RWPE1 (cell line): ENCODE measurements around the gene NFATC4.

Experiments used
- CTCF ChIA-PET: fragments of 350-600 bp; sonication (Branson Sonifier 250); formaldehyde crosslinking; extraction: SDS; loops from one replicate; lab custom pipeline; 2021; lab: Yijun Ruan, JAX
- POLR2A ChIA-PET: fragments of 400-600 bp; formaldehyde crosslinking; extraction: SDS; loops from one replicate; lab custom pipeline; 2020; ENCODE audit warnings: antibody characterized with exemption; ENCODE audit not compliant: low non-redundant PET; lab: Yijun Ruan, JAX
- DNase-seq: peaks from one replicate; pipeline ENCODE4 v3.0.0; 2012; ENCODE audit warnings: low spot score
- H3K27ac ChIP-seq: fragments of 450-650 bp; 2 replicates; pipeline ENCODE4 v1.5.1; 2017
- CTCF ChIP-seq: fragments of 450-650 bp; conservative IDR thresholded peaks from 2 replicates; pipeline ENCODE4 v1.5.1; 2017; ENCODE audit warnings: low read depth, mild to moderate bottlenecking

Gene NFATC4

GRCh38 chr14:24415421-24416253 is 47.7 kb downstream of the NFATC4 start:
- DNase-seq: no peak
- ChIA-PET CTCF (interaction anchor here (2.7 kb wide), 1 partner anchor 82 kb away, joined by 8 read pairs; no protein-coding TSS in a partner anchor), POLR2A (no interaction called here)

GRCh38 chr14:24416254-24416931 is 48.4 kb downstream of the NFATC4 start:
- ChIA-PET POLR2A (no interaction called here), CTCF (no interaction called here)
- DNase-seq: no peak
- no peak overlapping the region for H3K27ac ChIP-seq
- TF ChIP-seq CTCF: no peak

More at GRCh38 chr14:24415421-24416253, 47.7 kb downstream of the NFATC4 start:
- H3K27ac ChIP-seq: no peak overlapping the region
- TF ChIP-seq CTCF: no peak

- POLR2A ChIA-PET: no interaction called here
- H3K27ac ChIP-seq: no peak overlapping the region
- TF ChIP-seq CTCF: no peak
- DNase-seq: no peak
- CTCF ChIA-PET: no interaction called here
Measured at GRCh38 chr14:24416932-24417619, 49.1 kb downstream of the NFATC4 start.

GRCh38 chr14:24417832-24418491 is 50.0 kb downstream of the NFATC4 start:
- no peak for DNase-seq
- ChIA-PET POLR2A (no interaction called here), CTCF (no interaction called here)
- no peak for TF ChIP-seq CTCF
- peak overlapping the region; percentile 57 for H3K27ac ChIP-seq

- no peak for DNase-seq
- POLR2A ChIA-PET: interaction anchor here (0.6 kb wide), 1 partner anchor 87 kb away, joined by 3 read pairs; no protein-coding TSS in a partner anchor
- no peak for TF ChIP-seq CTCF
- CTCF ChIA-PET: interaction anchor here (1.0 to 1.5 kb wide), 3 partner anchors 12 to 85 kb away, joined by 4 to 5 read pairs (median 5); no protein-coding TSS in a partner anchor
- peak overlapping the region; percentile 57 for H3K27ac ChIP-seq
Measured at GRCh38 chr14:24418492-24418873, 50.5 kb downstream of the NFATC4 start.

GRCh38 chr14:24422261-24422660 is 54.3 kb downstream of the NFATC4 start:
- POLR2A ChIA-PET: no interaction called here
- CTCF ChIA-PET: interaction anchor here (0.5 to 0.6 kb wide), 3 partner anchors 12 to 1135 kb away, joined by 3 to 5 read pairs (median 4); no protein-coding TSS in a partner anchor
- no peak for DNase-seq
- no peak for TF ChIP-seq CTCF
- no peak overlapping the region for H3K27ac ChIP-seq
